Lung microvascular endothelial cell (primary cell): ENCODE data around the gene CIB1. TPM values are rescaled to one million over a fixed set of nuclear protein-coding genes. Genes with fewer than 3 reads are reported as not detected.
A peak's percentile ranks its signal among the peaks of the same experiment; 100 is the strongest.
"Not testable (repeated sequence)": the region's sequence is repeated elsewhere in the genome, so short reads cannot be mapped to it uniquely, and the experiment has no call there.

Experiments used
- DNase-seq, 2 donors: peaks; one replicate each; pipeline versions ENCODE4 v3.0.0 to v3.0.0-alpha.2; 2010; ENCODE audit warnings: low read depth in 2 of 2
- total RNA-seq: library from RNA; depleted of rRNA; stranded (reverse); fragments of >200 nt; gene quantifications from 2 replicates; pipeline ENCODE4 v1.2.1, GENCODE V29; 2014

The CIB1 gene
- total RNA-seq, 1 donor from 2014 or later: 31.2 TPM

DNA sequence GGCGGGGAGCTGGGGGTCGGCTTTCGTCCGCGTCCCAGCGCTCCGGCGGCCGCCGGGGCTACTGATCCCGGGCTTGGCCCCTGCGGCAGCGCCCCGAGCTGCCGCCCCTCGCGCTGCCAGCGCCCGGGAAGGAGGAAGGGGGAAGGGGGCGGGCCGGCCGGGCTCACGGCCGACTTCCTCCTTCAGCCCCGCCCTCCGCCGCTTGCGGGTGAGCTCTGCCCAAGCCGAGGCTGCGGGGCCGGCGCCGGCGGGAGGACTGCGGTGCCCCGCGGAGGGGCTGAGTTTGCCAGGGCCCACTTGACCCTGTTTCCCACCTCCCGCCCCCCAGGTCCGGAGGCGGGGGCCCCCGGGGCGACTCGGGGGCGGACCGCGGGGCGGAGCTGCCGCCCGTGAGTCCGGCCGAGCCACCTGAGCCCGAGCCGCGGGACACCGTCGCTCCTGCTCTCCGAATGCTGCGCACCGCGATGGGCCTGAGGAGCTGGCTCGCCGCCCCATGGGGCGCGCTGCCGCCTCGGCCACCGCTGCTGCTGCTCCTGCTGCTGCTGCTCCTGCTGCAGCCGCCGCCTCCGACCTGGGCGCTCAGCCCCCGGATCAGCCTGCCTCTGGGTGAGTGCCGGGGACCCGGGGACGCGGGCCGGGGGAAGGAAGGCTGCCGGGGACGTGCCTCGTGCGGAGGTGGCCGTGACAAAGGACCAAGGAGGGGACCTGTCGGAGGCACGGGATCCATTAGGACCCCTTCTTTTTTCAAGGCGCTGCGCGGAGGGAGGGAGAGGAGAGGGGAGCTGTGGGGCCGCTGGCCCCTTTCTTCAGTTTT lies 32.4 kb downstream of the CIB1 start, which contains the start of gene SEMA4B:
TSS of gene SEMA4B (plus strand) at position 201 of the 814 bp plus-strand sequence. CDS start at position 450, 249 bp downstream.
- DNase-seq: peak; percentile 36 to 44

DNA sequence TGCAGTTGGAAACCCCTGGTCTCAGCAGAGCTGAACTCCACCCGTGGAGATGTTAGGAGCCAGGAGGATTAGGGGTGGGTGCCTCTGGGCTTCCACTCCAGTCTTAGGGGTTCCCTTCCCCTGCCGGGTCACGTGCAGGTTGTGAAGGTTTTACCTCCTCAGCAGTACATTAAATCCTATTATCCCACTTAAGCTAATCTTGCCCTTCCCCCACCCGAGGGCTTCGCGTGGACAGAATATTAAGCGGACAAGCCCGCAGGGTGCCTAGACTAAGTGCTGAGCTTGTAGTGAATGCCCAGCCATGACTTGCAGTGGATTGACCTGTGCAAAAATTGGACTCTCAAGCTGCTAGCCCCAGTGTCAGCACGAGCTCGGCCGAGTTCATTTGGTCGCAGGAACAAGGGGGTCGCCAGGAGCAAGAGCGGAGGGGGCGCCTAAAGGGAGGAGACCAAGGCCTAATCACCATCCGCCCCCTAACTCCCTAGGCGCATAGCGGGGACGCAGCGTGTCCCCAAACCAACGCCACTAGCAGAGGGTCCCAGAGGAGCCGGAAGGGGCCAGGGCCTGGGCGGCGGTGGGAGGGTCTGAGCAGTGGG lies 33.1 kb downstream of the CIB1 start:
- DNase-seq: no peak

DNA sequence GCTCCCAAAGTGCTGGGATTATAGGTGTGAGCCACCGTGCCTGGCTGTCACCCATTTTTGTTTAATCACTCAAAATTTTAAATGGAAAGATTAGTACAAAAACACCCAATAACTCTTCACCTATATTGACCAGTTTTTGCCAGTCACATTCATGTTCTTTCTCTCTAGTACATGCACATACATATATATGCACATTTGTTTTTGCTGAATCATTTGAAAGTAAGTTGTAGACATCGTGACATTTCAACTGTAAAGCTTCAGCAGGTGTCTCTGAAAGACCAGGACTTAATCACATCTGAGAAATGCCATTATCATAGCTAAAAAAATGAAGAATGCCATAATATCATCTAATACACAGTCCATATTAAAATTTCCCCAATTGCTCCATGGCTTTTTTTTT lies 39.1 kb downstream of the CIB1 start:
- no peak for DNase-seq

DNA sequence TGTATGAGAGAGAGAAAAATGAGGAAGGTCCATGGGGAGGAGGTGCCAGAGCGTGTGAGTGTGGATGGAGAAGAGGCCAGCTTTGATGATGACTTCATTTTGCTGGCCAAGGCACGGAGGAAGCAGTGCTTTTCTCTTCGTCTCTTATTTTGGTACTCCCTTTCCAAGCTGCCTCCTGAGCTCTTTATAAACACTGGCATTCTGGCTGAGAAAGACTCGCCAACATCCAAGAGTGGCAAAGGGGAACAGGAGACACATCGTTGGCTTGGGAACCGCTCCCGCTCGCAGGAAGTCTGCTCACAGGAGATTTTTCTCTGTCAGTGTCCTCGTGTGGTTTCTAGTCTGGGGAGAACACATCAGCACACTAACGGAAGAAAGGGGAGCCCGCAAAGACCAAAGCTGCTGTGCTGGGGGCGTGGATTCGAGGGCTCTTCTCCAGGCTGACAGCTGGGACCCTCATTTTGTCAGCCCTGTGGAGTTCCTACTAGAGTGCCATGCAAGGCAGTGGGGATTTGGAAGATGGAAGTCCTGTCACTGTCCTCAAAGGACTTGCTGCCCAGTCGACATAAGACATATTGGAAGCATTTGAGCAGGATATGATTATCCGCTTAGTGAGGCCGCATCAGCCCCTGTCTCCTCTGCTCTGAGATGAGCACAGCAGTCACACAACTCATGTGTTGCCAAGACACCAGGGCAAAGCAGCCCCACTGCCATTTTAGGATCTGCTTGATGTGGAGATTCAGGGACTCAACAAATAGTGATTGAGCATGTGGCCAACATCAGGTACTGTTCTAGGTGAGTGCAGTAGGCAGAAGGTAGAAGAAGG lies 40.6 kb downstream of the CIB1 start:
- no peak for DNase-seq

DNA sequence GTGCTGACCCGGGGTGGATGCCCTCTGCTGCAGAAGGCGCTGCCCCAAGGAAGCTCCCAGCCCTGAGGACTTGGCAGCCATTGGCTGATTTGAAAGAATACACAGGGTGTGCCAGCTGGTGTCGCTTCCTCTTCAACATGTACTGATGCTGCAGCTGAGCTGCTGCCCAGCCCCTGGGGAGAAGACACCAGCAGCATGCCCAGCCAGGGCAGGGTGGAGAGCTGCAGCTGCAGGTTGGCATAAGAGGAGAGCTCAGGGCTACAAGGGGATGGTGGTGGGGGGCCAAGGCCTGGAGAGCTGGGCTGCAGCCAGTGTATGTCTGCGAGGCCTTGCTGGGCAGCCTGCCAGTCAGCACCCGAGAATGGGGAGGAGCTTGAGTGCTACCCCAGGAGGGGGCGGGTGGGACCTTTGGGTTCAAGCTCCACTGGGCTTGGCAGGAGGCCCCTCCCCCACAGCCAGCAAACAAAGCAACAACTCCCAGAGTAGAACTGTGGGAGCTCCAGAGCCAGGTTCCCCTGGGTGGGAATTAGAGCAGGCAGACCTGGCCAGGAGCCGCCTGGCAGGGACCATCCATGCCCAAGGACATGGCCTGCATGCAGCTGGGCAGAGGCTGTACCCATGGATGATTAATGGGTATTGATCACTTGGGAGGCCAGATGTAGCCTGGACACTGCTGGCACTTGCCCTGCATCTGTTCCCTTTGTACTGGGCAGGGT lies 41.8 kb downstream of the CIB1 start:
- peak in 1 of 2 donors; percentile 29 for DNase-seq

DNA sequence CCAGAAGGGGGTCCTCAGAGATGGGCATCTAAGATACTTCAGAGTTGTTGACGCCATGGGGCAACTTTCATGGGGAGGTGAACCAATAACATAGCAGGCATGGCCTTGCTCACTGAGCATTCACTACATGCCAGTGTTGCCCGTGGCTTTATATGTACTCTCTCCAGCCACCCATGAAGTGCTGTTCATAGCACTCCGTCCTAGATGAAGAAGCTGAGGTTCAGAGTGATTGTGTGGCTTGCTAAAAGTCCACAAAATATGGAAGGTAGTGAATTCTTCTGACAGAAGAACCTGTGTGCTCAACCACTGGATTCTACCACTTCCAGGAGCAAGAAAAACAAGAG lies 42.4 kb downstream of the CIB1 start:
- DNase-seq: no peak

DNA sequence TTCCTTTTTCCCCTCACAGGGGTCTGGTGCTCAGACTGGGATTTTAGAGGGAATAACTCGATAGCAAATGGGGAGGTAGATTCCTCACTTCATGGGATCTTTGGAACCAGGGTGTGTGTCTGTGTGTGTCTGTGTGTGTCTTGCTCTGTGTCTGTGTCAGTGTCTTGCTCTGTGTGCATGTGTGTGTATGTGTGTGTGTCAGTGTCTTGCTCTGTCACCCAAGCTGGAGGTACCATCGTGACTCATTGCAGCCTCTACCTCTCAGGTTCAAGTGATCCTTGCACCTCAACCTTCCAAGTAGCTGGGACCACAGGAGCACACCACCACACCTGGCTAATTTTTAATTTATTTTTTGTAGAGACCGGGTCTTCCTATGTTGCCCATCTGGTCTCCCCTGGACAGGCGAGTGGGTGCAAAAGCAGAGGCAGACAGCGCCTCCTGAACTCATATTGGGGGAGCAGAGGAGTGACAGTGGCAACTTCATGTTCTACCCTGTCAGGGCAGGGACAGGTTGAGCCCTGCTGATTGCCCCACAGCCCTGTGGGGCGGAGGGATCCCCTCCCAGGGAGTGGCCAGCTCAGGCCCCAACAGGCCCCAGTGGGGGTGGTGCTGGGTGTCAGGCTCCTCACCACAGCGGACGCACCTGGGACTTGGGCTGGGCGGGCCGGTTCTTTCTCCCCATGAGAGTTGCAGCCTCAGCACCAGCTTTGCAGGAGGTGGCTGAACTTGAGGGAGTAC lies 43.0 kb downstream of the CIB1 start:
- DNase-seq: no peak

DNA sequence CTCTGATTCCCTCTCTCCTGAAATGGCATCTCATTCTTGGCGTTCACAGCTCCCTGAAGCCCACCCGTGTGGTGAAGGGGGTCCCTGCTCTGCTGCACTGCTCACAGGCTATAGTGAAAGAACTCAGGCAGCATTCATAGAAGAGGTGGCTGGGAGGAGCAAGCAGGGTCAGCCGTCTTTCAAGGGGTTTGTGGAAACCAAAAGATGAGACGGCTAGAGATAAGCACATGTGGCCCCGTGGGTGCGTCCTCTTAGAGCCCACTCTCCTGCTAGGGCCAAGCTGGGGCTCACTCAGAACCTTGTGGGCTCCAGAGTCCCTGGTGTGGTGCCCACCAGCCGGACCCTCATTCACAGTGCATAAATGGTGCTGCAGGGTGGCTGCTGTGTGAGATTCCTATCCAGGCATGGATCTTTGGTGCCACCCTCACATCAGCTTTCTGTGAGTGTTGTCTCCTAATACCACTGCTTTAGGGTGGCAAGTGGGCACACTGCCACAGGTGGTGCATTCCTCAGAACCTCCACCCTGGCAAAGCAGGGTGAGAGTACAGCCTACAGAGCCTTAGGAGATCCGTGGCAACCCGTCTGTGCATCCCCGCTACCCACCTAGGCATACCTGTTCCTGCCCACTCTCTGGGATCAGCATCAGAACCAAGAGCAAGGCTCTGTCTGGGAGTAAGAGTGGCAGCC lies 43.8 kb downstream of the CIB1 start:
- DNase-seq: no peak

DNA sequence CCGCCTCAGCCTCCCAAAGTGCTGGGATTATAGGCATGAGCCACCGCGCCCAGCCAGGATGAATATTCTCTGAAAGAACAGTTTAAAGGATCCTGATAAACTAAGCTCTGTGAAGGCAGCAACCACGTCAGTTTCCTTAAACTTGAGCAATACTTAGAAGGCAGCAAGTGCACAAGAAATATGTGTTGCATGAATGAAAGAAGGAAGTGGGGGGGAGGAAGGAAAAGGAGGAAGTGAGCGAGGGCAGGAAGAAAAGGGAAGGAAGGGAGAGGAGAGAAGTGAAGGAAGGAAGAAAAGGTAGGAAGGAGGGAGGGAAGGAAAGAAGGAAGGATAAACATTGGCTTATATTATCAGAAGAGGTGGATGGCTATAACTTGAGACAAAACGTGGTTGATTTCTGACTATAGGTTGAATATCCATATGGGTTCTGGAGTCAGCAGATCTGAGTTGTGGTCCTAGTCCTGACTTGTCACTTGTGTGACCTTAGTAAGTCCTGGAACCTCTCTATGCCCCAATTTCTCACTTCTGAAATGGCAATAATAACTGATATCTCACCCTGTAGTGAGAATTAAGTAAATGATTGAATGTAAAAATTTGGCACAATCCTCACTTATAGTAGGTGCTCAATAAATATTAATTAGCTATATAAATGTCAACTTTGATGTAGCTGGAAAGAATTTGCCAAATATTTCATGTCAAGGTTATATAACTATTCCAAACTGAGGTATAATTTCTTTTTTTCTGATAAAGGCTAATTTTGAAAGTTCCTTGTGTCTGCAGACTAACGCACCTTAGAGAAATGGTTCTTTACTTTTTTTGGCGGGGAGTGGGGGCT lies 44.6 kb downstream of the CIB1 start:
- no peak for DNase-seq

DNA sequence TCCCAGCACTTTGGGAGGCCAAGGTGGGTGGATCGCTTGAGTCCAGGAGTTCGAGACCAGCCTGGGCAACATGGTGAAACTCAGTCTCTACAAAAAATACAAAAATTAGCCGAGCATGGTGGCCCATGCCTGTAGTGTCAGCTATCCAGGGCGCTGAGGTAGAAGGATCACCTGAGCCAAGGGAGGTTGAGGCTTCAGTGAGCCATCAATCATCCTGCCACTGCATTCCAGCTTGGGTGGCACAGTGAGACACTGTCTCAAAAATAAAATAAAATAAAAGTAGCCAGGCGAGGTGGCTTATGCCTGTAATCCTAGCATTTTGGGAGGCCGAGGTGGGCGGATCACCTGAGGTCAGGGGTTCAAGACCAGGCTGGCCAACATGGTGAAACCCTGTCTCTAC lies 45.7 kb downstream of the CIB1 start:
- DNase-seq: not testable (repeated sequence)

DNA sequence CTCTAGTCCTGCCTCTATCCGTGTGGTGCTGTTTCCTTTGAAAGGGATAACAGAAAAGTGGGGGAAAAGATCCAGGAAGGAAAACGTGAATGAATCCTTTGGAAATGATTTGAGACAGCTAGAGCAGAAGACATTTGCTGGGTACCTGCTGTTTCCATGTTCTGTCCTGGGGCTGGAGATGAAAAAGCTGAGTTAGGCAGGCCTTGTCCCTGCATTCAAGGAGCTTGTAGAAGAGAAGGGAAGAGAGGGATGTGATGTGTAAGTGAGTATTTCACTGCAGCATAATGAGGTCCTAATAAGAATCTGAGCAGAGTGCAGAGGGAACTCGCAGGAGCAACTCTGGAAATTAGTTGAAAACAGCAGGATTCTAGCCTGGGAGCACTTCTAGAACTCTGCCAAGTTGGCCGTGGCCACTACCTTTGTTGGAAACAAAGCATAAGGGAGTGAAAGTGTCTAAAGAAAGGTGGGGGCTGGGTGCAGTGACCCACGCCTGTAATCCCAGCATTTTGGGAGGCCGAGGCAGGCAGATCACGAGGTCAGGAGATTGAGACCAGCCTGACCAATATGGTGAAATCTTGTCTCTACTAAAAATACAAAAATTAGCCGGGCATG lies 46.4 kb downstream of the CIB1 start:
- no peak for DNase-seq

DNA sequence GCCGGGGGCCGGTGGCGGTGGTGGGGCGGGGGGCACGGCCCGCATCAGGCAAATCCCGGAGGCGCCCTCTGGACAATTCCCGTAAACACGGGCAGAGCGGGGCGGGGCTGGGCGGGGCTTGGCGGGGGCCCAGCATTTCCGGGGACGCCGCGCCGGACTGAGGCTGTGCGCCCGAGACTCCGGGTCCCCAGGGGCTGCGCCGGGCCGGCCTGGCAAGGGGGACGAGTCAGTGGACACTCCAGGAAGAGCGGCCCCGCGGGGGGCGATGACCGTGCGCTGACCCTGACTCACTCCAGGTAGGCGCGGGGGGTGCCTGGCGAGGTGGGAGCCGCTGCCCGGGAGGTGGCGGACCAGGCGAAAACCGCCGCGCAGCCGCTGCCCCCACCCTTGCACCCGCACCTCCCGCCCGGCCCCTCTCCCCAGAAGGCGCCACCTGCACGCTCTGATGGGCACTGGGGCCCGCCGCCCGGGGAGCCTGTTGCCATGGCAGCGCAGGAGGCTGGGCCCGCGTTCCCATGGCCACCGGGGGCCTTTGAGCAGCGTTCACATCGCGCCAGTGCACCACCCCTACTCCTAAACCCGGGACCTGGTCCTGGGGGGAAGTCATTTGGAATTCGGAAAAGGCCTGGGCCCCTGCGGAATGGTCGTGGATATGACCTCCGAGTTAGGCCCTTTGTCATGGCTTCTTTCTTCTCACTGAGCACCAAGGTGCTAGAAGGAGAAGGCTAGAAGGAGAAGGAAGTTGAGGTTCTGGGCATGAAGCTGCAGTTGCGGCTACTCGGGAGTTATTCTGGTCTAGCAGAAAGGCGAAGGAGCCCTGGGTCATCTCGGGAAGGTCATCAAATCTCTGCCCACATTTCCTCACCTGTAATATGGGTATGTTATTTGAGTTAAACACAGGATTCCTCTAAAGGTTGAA lies 48.7 kb downstream of the CIB1 start:
- DNase-seq: peak in 1 of 2 donors; percentile 7

DNA sequence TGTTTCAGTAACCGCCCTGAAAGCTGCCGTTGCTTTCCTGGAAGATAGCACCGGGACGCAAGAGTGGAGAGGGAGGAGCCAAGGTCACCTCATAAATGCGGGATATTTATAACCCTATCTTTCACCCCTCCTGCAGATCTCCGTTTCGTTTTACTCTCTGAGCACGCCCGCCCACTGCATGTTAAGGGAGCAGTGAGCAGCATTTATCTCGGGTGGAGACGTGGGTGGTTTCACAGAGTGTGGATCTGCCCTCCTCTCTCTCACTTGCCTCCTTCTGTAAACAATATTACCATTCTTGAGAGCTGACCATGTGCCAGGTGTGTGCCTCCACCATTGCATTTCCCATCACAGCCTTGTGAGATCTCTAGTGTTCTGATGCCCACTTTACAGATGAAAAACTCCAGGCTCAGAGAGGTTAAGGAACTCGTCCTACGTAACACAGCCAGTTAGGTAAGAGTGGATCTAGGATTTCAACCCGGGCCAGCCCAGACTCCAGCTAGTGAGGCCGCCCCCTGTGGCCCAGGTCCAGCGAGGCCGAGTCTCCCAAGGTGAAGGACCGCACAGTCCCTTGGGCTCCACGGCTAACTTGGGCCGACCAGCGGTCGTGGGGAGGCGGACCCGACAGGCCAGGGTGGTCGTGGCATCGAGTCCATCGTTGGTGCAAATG lies 49.5 kb downstream of the CIB1 start:
- DNase-seq: peak in 1 of 2 donors; percentile 31

DNA sequence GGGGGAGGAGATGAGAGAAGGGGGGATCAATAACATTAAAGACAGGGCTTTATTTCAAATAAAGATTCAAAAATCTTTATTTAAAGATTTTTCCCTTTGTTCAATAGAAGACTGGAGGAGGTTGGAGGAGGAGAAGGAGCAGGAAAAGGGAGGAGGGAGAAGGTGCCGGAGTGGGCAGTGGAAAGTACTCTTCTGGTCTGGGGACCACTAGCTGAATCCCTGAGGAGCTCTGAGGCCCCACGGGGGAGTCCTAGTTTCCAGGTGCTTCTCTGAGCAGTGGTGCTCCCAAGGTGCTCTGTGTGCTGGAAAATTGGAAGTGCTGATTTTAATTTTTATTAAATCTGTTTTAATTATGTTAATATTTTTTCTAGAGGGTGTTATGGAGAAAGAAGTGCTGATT lies 52.0 kb downstream of the CIB1 start:
- DNase-seq: no peak
